Dermis blood vessel endothelial cell (primary cell): ENCODE results near the gene CCL18. TPM values are rescaled to one million over a fixed set of nuclear protein-coding genes. Genes with fewer than 3 reads are reported as not detected.
"Not testable (repeated sequence)": the region's sequence is repeated elsewhere in the genome, so short reads cannot be mapped to it uniquely, and the experiment has no call there.

Experiments used
- DNase-seq: peaks from one replicate; pipeline ENCODE4 v3.0.0; 2010
- total RNA-seq: library from RNA; depleted of rRNA; stranded (reverse); fragments of >200 nt; gene quantifications from 2 replicates; pipeline ENCODE4 v1.2.3, GENCODE V29; 2014

Gene CCL18, protein sequence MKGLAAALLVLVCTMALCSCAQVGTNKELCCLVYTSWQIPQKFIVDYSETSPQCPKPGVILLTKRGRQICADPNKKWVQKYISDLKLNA
- not detected in 2 replicates for total RNA-seq

DNA sequence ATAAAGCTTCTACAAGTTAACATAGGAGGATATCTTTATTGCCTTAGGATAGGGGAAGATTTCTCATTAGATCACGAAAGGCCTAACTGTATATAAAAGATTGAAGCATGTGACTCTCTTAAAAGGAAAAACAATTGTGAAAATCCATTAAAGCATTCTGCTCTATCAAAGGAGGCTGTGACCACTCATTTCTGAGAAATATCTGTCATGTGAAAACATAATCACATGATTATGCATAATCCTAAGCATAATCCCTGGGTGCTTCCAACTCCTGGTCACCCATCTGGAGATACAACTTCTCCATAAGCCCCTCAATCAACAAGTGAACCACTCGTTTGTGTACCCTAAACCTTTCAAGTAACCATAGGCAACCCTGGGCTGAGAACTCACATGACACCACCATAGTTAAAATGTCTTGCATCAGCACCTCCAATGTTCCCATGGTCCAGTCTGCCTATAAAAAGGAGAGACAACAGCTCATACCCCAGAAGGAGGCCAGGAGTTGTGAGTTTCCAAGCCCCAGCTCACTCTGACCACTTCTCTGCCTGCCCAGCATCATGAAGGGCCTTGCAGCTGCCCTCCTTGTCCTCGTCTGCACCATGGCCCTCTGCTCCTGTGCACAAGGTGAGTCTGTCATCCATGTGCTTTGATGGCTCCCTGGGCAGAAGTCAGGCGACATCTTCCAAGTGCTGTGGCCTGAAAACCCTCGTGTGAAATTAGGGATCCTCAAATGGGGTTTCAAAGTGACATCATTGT, at the start of gene CCL18:
Gene CCL18, plus strand, starts transcription at position 487 of the 756 bp plus-strand sequence. Its CDS starts 71 bp downstream, at position 558.
- DNase-seq: no peak

GRCh38 chr17:36014946-36015345, 49.1 kb upstream of the CCL18 start:
- no peak for DNase-seq

DNA sequence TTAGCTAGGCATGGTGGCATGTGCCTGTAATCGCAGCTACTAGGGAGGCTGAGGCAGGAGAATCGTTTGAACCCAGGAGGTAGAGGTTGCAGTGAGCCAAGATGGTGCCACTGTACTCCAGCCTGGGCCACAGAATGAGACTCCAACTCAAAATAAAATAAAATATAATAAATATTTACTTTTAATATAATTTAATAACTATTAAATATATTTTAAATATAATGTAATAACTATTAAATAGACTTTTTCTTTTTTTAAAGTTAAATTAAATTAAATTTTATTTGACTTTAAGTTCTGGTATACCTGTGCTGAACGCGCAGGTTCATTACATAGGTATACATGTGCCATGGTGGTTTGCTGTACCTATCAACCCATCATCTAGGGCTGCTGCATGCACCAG, 48.2 kb upstream of the CCL18 start:
- DNase-seq: not testable (repeated sequence)

GRCh38 chr17:36016555-36016954, 47.5 kb upstream of the CCL18 start:
- no peak for DNase-seq

DNA sequence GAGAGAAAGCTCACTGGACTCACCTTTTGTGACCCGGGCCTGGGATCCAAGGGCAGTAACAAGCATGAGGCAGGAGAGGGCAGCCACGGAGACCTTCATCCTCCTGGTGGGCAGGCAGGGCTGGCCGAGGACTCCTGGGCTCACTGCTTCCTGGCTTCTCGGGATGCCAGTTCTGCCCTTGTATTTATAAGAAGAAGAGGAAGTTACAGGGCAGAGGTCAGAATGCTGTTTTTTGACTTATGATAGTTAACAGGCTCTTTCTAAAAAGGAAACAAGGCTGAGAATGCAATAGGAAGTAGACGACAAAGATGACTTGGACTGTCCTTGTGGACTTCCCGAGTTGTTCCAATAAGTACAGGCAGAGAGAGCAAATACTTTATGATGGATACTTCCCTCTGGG, 46.3 kb upstream of the CCL18 start, which contains the start of gene CCL23:
Gene CCL23, minus strand, starts transcription at position 174 of the 400 bp plus-strand sequence. Its CDS starts 75 bp downstream, at position 99.
- peak; percentile 29 for DNase-seq

DNA sequence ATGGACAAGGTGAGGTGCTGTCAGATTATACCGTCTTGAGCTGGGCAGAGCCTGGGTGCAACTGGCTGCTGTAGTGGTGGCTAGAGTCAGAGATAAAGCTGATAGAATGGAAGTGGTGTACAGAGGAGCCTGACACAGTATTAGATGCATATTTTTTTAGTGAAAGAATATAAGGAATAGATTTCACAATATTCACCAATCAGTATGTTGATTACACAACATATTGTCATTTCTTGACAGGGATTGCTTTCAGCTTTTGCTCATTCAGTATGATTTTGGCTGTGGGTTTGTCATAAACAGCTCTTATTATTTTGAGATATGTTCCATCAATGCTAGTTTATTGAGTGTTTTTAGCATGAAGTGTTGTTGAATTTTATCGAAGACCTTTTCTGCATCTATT, 44.6 kb upstream of the CCL18 start:
- DNase-seq: no peak

DNA sequence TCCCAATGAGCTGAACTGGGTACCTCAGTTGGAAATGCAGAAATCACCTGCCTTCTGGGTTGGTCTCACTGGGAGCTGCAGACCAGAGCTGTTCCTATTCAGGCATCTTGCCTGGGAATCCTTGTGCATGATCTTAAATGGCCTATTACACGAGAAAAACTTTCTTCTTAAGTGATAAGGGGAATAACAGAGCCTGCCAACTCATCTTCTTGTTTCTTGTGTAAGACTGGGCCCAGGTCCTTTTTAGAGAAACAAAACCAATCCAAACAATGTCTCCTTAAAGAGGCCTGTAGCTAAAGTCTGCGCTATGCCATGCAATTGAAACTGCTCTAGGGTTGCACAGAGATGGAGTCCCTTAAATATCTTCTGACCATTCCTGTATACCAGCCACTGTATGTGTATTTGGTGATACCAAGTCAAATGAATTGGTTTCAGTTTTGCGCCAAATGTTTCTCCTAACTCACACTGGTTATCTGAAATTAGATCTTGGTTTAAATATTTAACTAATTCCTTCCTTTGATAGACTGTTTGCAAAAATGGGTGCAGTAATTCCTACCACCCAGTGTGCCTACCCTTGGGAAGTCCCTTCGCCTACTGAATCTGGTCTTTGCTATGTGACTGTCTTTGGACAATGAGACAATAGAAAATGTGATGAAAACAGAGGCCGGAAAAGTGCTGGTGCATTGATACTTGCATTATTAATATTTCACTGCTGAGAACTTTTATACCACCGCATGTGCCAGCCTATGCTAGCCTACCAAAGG, 39.8 kb upstream of the CCL18 start:
- DNase-seq: no peak

- no peak for DNase-seq
These were observed 36.3 kb upstream of the CCL18 start for GRCh38 chr17:36027761-36028160.

DNA sequence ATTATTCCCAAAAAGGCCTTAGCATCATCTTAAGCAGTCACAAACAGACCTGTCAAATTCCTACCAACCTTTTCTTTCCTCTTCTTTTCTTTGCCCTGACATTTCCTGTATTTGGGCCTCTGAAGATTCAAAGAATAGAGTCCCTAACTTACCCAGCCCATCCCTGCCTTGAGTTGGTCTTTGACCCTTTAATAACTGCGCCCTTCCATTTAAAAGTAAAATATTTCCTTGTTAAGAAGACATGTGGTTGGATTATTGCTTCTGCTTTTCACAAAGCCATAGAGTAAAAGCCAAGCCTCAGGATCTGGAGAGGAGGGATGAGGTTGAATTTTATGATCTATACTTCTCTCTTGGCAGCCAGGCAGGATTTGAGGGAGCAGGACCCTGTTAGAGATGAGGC, 33.1 kb upstream of the CCL18 start:
- no peak for DNase-seq

- no peak for DNase-seq
These were observed 29.9 kb upstream of the CCL18 start for GRCh38 chr17:36034127-36034526.

GRCh38 chr17:36036235-36036634, 27.8 kb upstream of the CCL18 start:
- DNase-seq: no peak

DNA sequence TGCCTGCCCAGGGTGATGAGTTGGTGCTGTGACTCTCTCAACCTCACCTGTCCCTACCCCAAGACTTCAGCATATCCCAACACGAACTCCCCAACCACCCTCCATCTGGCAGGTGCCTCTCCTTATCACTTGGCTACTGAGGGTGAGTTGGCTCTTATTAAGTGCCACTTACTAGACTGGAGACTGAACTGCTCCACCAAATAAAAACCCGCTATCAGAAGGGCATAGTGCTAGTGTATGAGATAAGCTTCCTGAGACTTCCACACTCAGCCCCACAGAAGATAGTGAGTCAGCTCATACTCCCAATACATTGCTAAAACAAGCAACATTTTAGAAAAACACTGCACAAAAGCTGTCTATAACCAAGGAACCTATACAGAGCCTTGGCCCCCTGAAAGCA, 16.0 kb upstream of the CCL18 start:
- no peak for DNase-seq

GRCh38 chr17:36049643-36050042, 14.4 kb upstream of the CCL18 start:
- DNase-seq: no peak

- no peak for DNase-seq
These were observed 8.9 kb upstream of the CCL18 start for GRCh38 chr17:36055171-36055570.

GRCh38 chr17:36055921-36056520, 8.1 kb upstream of the CCL18 start:
- DNase-seq: no peak

DNA sequence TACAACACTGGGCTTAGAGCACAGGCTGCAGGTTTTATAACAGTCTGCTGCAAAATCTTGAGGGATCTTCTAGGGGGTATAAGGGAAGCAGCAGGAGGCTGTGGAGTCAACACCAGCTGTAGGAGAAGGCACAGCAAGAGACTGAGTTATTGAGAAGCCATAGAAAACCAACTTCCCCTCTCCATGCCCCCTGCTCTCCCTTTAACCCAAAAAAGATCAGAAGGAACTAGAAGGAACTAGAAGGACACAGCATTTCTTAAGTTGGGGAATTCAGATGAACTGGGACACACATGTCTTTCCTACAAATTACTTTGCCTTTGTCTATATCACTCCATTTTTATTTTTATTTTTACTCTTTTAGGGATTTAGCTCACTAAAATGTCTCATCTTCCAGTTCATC, 6.2 kb upstream of the CCL18 start:
- DNase-seq: no peak

- no peak for DNase-seq
These were observed 4.7 kb upstream of the CCL18 start for GRCh38 chr17:36059406-36059805.

GRCh38 chr17:36060816-36061215, 3.3 kb upstream of the CCL18 start:
- no peak for DNase-seq

- no peak for DNase-seq
These were observed 2.4 kb downstream of the CCL18 start for GRCh38 chr17:36066365-36066985.

DNA sequence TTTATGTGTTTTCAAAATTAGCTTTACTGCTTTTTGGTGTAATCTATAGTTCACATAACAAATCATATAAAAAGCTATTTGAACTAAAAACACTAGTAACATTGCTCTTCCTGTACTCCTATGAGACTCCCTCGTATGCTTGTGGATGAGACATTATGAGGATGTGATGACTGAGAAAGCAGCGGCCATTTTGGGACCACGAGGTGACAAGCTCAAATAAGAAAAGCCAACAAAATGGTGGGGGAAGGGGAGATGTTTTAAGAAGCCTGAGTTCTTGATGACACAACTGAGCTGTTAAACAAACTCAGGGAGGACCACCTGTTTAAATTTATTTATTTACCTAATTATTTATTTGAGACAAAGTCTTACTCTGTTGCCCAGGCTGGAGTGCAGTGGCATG, 4.5 kb downstream of the CCL18 start:
- no peak for DNase-seq

- no peak for DNase-seq
These were observed 5.1 kb downstream of the CCL18 start for GRCh38 chr17:36069136-36069535.

- DNase-seq: no peak
These were observed 6.4 kb downstream of the CCL18 start for GRCh38 chr17:36070427-36070826.

DNA sequence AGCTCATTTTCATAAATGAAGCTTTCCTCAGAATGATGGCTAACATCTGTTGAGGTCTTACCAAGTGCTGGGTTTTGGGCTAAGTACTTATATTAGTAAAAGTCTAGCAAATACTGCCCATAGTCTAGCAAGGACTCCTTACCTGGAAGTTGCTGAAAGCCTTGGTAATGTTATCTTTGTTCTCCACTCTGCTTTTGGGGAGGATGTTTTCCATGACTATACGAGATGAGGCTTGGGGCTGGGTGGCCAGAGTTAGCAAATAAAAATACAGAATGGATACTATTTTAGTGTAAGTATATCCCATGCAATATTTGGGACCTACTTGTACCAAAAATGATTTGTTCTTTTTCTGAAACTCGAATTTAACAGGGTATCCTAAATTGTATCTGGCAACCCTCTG, 7.7 kb downstream of the CCL18 start:
- DNase-seq: no peak
